SK-N-MC (cell line): ENCODE results near the gene SLC24A4.

Experiments used
- EZH2 ChIP-seq: fragments of 200-600 bp; sonication (generic); IDR thresholded peaks from one replicate; pipeline ENCODE4 v1.6.1; 2017; ENCODE audit warnings: antibody characterized with exemption
- FOXP2 ChIP-seq: optimal IDR thresholded peaks from 2 replicates; pipeline ENCODE3; 2011; ENCODE audit warnings: mild to moderate bottlenecking, moderate library complexity; ENCODE audit not compliant: insufficient read depth; ENCODE audit errors: extremely low read length, control extremely low read depth
- POLR2AphosphoS5 ChIP-seq: IDR thresholded peaks from 2 replicates; pipeline ENCODE4 v1.6.1; 2012; ENCODE audit warnings: mild to moderate bottlenecking, low read depth, low read length, borderline replicate concordance

- TF ChIP-seq EZH2 (no peak), POLR2AphosphoS5 (no peak), FOXP2 (no peak)
These were observed 150.4 kb downstream of the SLC24A4 start for GRCh38 chr14:92473261-92473968.
